HG03575 (cell line): ENCODE measurements around the gene PSMC3IP.
"Not testable (repeated sequence)": the region's sequence is repeated elsewhere in the genome, so short reads cannot be mapped to it uniquely, and the experiment has no call there.

Experiments
- ATAC-seq: cut with Tn5 transposase; IDR thresholded peaks from one replicate; pipeline ENCODE4 v1.9.1; 2021; ENCODE audit not compliant: unreplicated experiment, insufficient number of reproducible peaks, low FRiP score; ENCODE audit errors: extremely low read depth

Gene PSMC3IP

DNA sequence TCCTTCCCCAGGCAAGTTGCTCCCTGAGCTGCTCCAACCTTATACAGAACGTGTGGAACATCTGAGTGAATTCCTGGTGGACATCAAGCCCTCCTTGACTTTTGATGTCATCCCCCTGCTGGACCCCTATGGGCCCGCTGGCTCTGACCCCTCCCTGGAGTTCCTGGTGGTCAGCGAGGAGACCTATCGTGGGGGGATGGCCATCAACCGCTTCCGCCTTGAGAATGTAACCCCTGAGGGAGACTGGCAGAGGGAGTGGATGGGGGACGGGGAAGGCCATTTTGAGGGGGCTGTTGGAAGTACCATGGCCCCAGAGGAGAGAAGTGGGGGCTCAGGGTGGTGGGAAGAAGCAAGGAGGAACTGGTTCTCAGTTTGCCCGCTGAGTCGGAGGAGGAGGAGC is 13.6 kb downstream of the PSMC3IP start:
- ATAC-seq, result no peak

DNA sequence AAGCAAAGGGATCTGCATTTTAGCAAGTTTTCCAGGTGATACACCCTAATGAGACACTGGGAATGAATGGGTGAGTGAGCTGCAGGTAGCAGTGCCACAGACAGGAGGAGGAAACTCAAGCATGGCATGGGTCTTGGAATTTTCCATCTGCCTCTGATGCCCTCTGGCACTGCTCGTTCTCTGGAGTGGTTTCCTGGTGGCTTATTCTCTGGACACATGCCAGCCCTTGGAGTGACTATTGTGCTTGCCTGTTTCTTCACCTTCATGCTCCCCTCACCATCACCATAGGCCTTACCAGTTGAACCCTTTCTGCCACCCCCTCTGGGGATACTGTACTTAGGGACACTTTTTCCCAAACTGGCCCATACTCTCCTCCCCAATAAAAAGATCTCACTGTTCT is 14.0 kb downstream of the PSMC3IP start:
- no peak for ATAC-seq

DNA sequence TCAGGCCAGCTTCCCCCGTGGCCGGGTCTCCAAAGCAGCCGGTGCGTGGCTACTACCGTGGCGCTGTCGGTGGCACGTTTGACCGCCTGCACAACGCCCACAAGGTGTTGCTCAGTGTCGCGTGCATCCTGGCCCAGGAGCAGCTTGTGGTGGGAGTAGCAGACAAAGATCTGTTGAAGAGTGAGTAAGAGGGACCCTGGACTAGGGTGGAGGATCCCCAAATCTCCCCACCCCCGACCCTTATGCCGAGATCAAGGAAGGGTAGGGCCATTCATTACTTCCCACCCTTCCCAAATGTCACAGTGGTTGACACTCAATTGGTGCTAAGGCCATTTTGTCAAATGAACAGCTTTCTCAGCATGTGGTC is 14.4 kb downstream of the PSMC3IP start:
- ATAC-seq, result no peak

DNA sequence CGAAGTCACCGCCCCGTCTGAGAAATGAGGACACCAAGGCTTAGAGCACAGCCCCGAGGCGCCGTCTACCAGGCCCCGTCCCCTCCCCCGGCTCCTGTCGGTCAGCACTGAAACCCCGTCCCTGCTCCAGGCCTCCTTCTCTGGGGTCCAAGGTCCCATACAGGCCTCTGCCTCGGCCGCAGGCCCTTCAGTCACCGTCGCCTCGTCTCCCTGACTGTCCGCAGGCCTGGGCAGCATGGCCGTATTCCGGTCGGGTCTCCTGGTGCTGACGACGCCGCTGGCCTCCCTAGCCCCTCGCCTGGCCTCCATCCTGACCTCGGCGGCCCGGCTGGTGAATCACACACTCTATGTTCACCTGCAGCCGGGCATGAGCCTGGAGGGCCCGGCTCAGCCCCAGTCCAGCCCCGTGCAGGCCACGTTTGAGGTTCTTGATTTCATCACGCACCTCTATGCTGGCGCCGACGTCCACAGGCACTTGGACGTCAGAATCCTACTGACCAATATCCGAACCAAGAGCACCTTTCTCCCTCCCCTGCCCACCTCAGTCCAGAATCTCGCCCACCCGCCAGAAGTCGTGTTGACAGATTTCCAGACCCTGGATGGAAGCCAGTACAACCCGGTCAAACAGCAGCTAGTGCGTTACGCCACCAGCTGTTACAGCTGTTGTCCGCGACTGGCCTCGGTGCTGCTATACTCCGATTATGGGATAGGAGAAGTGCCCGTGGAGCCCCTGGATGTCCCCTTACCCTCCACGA is 15.0 kb downstream of the PSMC3IP start:
- ATAC-seq, result no peak

DNA sequence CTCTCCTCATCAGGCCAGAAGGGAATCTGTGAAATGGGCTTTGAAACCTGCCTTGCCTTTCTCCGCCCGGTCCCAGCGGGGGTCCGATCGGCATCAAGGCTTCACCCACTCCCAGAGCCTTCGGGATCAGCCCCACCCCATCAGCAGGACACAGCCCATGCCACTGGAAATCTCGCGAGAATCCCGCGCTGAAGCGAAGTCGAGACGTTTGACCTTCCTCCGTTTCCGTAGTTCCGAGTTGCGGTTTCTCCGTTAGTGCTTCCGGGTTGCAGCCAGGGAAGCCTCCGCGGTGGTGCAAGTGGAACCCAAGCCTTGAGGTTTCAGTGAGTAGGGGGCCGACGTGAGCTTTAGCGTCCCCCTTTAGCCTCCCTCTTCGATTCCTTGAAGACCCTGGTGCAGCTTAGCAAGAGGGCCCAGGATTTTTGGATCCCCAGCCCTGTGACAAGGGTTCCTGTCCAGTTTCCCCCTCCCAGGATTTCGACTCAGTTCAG is 15.6 kb downstream of the PSMC3IP start, which contains the start of gene COASY:
COASY (plus strand) TSS at position 252 of the 491 bp plus-strand sequence. CDS start 475 bp downstream, outside the sequence.
- ATAC-seq, result no peak

DNA sequence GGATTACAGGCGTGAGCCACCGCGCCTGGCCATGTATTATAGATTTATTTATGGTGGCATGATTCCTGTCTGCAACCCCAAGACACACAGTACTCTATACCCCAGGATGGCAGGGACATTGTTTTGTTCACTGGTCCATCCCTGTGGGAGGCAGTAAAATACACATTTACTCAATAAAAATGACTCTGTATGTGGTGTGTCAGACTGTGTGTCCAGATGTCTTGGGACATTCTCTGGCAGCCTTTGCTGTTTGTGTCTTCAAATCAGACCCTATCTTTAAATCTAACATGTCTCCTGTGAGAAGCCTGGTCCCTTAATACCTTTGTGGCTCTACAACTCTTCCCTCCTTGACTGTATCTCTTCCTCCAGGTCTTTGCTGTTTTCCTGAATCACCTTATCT is 17.3 kb downstream of the PSMC3IP start:
- ATAC-seq, result no peak

DNA sequence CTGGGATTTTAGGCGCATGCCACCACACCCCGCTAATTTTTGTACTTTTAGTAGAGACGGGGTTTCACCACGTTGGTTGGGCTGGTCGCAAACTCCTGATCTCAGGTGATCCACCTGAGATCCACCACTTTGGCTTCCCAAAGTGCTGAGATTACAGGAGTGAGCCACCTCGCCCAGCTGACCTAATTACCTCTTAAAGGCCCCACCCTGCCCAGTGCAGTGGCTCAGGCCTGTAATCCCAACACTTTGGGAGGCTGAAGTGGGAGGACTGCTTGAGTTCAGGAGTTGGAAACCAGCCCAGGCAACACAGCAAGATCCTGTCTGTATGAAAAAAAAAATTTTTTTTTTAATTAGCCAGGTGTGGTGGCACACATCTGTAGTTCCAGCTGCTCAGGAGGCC is 18.5 kb downstream of the PSMC3IP start:
- ATAC-seq, result no peak

DNA sequence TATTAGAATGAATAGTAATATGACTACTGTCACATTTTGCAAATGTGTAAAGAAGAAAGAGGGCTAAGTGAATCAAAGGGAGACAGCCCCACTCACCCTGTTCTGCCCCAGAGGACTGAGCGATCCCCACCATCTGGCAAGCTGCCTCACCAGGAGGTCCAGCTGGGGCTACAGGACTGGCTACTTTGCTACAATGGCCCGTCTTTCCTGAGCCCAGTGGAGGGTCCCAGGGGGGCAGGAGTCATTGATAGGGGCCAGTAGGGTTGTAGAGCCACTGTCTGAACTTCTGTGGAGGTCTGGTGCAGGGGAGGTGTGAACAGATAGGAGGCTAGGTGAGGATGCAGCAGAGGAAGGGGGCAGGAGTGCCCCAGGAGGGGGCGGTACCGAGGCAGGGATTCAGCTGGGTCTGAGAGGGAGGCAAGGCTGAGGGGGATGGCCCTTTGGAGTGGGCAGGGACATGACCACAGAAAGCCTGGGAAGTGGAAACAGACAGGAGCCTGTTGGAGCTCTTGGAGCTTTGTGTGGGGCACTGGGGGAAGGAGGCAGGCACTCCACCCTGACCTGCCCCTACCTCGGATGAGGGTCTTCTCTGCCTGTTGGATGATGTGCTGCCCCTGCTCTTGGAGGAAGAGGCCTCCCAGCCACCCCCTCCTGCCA is 21.4 kb downstream of the PSMC3IP start:
- not testable (repeated sequence) for ATAC-seq

DNA sequence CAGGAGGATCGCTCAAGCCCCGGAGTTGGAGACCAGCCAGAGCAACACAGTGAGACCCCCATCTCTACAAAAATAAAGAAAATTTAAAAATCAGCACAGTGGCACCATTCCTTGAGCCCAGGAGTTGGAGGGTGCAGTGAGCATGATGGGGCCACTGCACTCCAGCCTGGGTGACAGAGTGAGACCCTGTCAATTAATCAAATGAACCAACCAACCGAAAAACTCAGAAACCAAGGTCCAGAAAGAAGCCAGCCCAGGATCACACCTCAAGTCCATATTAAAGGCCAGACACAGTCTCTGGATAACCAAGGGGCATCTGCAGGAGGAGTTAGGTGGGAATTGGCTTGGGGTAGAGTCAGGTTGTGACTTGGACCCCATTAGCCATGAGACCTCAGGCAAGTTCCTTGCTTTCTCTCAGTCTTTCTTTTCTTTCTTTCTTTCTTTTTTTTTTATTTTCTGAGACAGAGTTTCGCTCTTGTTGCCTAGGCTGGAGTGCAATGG is 22.4 kb downstream of the PSMC3IP start:
- no peak for ATAC-seq

DNA sequence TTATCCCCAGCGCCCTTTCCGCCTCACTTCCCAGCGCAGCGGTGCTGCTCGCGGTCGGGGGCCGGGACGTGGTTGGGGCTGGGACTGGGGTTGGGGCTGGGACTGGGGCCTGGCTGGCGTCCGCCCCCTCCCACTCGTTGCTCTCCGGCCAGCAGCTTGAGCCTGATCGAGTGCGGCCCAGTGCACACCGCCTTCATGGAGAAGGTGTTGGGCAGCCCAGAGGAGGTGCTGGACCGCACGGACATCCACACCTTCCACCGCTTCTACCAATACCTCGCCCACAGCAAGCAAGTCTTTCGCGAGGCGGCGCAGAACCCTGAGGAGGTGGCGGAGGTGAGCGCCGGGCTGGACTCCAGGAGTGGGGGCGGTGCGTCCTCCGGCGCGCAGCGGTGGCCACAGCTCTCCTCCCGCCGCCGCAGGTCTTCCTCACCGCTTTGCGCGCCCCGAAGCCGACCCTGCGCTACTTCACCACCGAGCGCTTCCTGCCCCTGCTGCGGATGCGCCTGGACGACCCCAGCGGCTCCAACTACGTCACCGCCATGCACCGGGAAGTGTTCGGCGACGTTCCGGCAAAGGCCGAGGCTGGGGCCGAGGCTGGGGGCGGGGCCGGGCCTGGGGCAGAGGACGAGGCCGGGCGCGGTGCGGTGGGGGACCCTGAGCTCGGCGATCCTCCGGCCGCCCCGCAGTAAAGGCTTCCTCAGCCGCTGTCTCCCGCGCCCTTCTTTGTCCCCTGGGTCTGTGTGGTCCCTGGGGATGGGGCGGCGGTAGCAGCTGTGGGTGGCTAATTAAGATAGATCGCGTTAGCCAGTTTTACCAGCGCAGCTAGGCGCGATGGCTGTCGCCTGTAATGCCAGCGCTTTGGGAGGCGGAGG is 23.0 kb downstream of the PSMC3IP start:
- no peak for ATAC-seq

DNA sequence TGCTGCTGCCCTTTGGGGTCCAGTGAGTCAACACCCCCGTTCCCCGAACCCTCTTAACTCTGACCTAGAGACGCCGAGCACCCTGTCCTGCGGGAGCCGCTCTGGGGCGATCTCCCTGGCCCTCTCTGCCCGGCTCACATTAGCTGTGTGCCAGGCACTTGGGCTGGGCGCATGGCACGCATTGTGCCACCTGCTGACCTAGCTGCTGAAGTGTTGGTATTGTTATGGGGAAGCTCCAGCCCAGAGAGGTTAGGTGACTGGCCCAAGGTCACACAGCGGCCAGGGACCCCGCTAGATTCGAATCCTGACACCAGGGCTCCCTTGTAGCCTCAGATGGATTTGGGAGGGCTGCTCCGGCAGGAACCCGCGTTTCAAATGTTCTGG is 23.7 kb downstream of the PSMC3IP start:
- ATAC-seq, result no peak

DNA sequence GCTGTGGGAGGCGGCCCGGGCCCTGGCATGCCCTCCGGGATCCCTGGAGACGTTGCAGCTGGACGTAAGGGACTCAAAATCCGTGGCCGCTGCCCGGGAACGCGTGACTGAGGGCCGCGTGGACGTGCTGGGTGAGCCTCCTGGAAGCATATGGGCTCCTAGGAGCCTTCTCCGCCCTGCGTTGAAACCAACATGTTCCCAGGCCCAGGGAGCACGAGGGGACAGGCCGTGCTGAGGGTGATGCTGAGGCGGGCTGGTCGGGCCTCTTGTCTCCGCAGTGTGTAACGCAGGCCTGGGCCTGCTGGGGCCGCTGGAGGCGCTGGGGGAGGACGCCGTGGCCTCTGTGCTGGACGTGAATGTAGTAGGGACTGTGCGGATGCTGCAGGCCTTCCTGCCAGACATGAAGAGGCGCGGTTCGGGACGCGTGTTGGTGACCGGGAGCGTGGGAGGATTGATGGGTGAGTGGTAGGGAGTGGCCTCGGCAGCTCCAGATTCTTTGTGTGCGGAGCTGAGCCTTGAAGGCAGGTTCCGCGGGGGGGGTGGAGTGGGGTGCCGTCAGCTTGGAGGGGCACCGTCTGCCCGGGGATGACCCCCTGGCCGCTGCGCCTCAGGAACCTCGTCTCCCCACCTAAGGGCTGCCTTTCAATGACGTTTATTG is 24.2 kb downstream of the PSMC3IP start:
- no peak for ATAC-seq

DNA sequence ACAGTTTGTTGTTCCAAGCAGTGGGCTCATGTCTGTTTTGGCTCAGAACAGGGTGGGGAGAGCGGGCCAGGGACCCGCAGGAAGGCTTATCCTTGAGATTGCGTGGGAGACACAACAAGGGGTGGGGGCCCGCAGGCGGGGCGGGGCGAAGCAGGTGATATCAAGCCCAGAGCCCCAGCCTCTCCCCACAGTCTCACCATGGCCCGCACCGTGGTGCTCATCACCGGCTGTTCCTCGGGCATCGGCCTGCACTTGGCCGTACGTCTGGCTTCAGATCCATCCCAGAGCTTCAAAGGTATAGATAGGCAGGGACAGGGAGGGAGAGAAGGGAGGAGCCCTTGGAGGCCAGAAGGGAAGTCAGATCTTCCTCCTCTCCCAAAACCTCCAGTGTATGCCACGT is 24.8 kb downstream of the PSMC3IP start, which contains the start of gene HSD17B1:
HSD17B1 (plus strand) TSS at position 188 of the 400 bp plus-strand sequence; CDS start at position 199, 11 bp downstream.
- not testable (repeated sequence) for ATAC-seq

DNA sequence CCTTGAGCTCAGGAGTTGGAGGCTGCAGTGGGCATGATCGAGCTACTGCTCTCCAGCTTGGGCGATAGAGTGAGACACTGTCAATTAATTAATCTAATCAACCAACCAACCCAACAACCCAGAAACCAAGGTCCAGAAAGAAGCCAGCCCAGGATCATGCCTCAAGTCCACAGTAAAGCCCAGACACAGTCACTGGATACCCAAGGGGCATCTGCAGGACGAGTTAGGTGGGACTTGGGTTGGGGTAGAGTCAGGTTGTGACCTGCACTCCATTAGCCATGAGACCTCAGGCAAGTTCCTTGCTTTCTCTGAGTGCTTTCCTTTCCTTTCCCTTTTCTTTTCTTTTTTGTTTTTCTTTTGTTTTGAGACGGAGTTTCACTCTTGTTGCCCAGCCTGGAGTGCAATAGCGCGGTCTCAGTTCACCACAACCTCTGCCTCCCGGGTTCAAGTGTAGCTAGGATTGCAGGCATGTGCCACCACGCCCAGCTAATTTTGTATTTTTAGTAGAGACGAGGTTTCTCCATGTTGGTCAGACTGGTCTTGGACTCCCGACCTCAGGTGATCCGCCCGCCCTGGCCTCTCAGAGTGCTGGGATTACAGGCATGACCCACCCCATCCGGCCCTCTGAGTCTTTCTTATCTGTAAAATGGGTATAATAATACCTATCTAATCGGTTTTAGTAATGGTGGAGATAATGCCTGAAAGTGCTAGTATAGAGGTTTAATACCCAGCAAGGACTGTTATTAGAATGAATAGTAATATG is 28.4 kb downstream of the PSMC3IP start:
- no peak for ATAC-seq

DNA sequence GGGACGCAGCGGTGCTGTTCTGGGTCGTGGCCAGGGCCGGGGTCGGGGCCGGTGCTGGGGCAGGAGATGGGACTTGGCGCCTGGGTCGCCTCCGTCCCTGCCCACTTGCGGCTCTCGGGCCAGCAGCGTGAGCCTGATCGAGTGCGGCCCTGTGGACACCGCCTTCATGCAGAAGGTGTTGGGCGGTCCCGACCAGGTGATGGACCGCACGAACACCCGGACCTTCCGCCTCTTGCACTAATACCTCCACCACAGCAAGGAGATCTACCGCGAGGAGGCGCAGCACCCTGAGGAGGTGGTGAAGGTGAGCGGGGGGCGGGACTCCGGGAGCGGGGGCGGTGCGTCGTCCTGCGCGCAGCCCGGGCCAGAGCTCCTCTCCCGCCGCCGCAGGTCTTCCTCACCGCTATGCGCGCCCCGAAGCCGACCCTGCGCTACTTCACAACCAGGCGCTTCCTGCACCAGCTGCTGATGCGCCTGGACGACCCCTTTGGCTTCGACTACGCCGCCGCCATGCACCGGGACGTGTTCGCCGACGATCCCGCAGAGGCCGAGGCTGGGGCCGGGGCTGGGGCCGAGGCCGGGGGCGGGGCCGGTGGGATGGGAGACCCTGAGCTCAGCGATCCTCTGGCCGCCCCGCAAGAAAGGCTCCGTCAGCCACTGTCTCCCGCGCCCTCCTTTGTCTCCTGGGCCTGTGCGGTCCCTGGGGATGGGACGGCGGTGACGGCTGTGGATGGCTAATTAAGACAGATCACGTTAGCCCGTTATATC is 29.3 kb downstream of the PSMC3IP start:
- ATAC-seq, result no peak

DNA sequence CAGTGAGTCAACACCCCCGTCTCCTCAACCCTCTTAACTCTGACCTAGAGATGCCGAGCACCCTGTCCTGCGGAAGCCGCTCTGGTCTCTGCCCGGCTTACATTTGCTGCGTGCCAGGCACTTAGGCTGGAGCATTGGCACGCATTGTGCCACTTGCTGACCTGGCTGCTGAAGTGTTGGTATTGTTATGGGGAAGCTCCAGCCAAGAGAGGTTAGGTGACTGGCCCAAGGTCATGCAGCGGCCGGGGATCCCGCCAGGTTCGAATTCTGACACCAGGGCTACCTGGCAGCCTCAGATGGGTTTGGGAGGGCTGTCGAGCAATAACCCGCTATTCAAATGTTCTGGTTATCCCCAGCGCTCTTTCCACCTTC is 29.8 kb downstream of the PSMC3IP start:
- ATAC-seq, result no peak

DNA sequence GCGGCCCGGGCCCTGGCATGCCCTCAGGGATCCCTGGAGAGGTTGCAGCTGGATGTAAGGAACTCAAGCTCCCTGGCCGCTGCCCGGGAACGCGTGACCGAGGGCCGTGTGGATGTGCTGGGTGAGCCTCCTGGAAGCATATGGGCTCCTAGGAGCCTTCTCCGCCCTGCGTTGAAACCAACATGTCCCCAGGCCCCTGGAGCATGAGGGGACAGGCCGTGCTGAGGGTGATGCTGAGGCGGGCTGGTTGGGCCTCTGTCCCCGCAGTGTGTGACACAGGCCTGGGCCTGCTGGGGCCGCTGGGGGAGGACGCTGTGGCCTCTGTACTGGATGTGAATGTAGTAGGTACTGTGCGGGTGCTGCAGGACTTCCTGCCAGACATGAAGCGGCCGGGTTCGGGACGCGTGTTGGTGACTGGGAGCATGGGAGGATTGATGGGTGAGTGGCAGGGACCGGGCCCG is 30.5 kb downstream of the PSMC3IP start:
- no peak for ATAC-seq
